ENCODE measurements around the gene ANXA8L1. TPM values are rescaled to one million over a fixed set of nuclear protein-coding genes. Genes with fewer than 3 reads are reported as not detected.

Gene ANXA8L1
- total and polyA plus RNA-seq, 2 of the 13 experiments (the other 11 are each of a cell fraction or from before 2014, with no cell fraction given): not detected

- no peaks in the 10 kb centered on the region for H3K79me2 ChIP-seq (ENCODE audit: insufficient read depth, low read length)
- H2AFZ ChIP-seq (ENCODE audit: low read length): no peak overlapping the region
- DNase-seq (ENCODE audit: low spot score): no peak
- no peak overlapping the region for H3K4me2 ChIP-seq (ENCODE audit: low read depth, low read length)
- BruUV-seq (replicated peaks): no TSS peak
- WGBS (ENCODE audit: low lambda C conversion rate): 13% methylated on average over 5 of the region's 8 CpGs
- POLR2A ChIA-PET: no interaction called here
- intact Hi-C loops (cut with micrococcal nuclease; ENCODE audit: unreplicated experiment) (no loop called here), in situ Hi-C loops (cut with HindIII; ENCODE audit: extremely low pct_ligation_motif_present, low pct_unique_long_range_greater_than_20kb) (no loop called here)
- no peaks in the 10 kb centered on the region for H3K9me3 ChIP-seq (ENCODE audit: low read length)
- CTCF ChIA-PET (ENCODE audit: low intra/inter-chr PET ratio, low total read pairs): no interaction called here
- no peak overlapping the region for H3K27ac ChIP-seq (ENCODE audit: extremely low read length, insufficient read depth, low read length)
- no peak for FAIRE-seq
- H3K9ac ChIP-seq (ENCODE audit: insufficient read depth, low read depth, low read length): no peak overlapping the region
- H3K4me1 ChIP-seq (ENCODE audit: insufficient read depth, low read length): no peaks in the 10 kb centered on the region
- H3K36me3 ChIP-seq (replicated peaks in 1 of 2; ENCODE audit: control insufficient read depth in 1 of 2, insufficient read depth in 2 of 2, low read length in 2 of 2): no peaks in the 10 kb centered on the region
- H3K27me3 ChIP-seq (ENCODE audit: control insufficient read depth in 1 of 2, insufficient read depth in 2 of 2, low read length in 2 of 2): peaks cover 0 to 12% of the 10 kb centered on the region in 2 experiments; a peak in 2 of 5 replicates
- H3K4me3 ChIP-seq (replicated peaks in 1 of 3; ENCODE audit: insufficient read depth in 1 of 3, low read depth in 2 of 3, low read length in 3 of 3): no peak overlapping the region
- ATAC-seq: no peak
- H4K20me1 ChIP-seq (ENCODE audit: insufficient read depth, low read length): no peaks in the 10 kb centered on the region
- no peak for TF ChIP-seq ZNF777 (CRISPR knock-in tag; IDR thresholded peaks at IDR 0.05)
- TF ChIP-seq ATF6 (CRISPR knock-in tag; conservative IDR thresholded peaks at IDR 0.05): no peak
- no peak for TF ChIP-seq RBAK (CRISPR knock-in tag; IDR thresholded peaks at IDR 0.05)
- no peak for TF ChIP-seq ZNF510 (CRISPR knock-in tag; IDR thresholded peaks at IDR 0.05; ENCODE audit: low read depth)
- no peak for TF ChIP-seq ATF3 (CRISPR knock-in tag; IDR thresholded peaks at IDR 0.05)
- no peak for TF ChIP-seq ZBTB10 (CRISPR knock-in tag; IDR thresholded peaks at IDR 0.05; ENCODE audit: borderline replicate concordance)
- no peak for TF ChIP-seq ETV5 (CRISPR knock-in tag; IDR thresholded peaks at IDR 0.05; ENCODE audit: borderline replicate concordance)
- no peak for TF ChIP-seq PRPF4 (IDR thresholded peaks at IDR 0.05; ENCODE audit: low read depth, low read length, poor library complexity, severe bottlenecking)
- no peak for TF ChIP-seq ZNF124 (CRISPR knock-in tag; IDR thresholded peaks at IDR 0.05)
- no peak for TF ChIP-seq SOX13 (IDR thresholded peaks at IDR 0.05)
- no peak for TF ChIP-seq SOX13 (CRISPR knock-in tag; conservative IDR thresholded peaks at IDR 0.05 in 1 of 2, IDR thresholded peaks at IDR 0.05 in 1 of 2)
- TF ChIP-seq ZNF354B (CRISPR knock-in tag; IDR thresholded peaks at IDR 0.05): no peak
- no peak for TF ChIP-seq CREM (IDR thresholded peaks at IDR 0.05)
- TF ChIP-seq CREM (CRISPR knock-in tag; IDR thresholded peaks at IDR 0.05): no peak
- no peak for TF ChIP-seq HOXA5 (CRISPR knock-in tag; IDR thresholded peaks at IDR 0.05)
- no peak for TF ChIP-seq ATRX (CRISPR knock-in tag; IDR thresholded peaks at IDR 0.05; ENCODE audit: borderline replicate concordance)
- TF ChIP-seq ZNF337 (CRISPR knock-in tag; IDR thresholded peaks at IDR 0.05; ENCODE audit: borderline replicate concordance, low read depth): no peak
- TF ChIP-seq NFKB2 (CRISPR knock-in tag; IDR thresholded peaks at IDR 0.05; ENCODE audit: borderline replicate concordance): no peak
- TF ChIP-seq THAP9 (CRISPR knock-in tag; IDR thresholded peaks at IDR 0.05; ENCODE audit: borderline replicate concordance): no peak
- TF ChIP-seq ZBTB21 (CRISPR knock-in tag; IDR thresholded peaks at IDR 0.05): no peak
Measured at GRCh38 chr10:46329690-46330016, 45.9 kb upstream of the ANXA8L1 start.

Measured in HepG2 (cell line).